Activated CD8-positive, alpha-beta memory T cell treated with anti-CD3 and anti-CD28 coated beads, Interleukin-2, amount 10 ng/mL, durations not matched to agents 7 days and 5 days (primary cell): ENCODE data around the gene NTN5. TPM values are rescaled to one million over a fixed set of nuclear protein-coding genes. Genes with fewer than 3 reads are reported as not detected.
"Not testable (repeated sequence)": the region's sequence is repeated elsewhere in the genome, so short reads cannot be mapped to it uniquely, and the experiment has no call there.

Source experiments
- ATAC-seq: fragments of 150-1000 bp; cut with Tn5 transposase; one replicate; pipeline ENCODE4 v1.10.0; 2021; ENCODE audit warnings: moderate library complexity
- CTCF ChIA-PET: fragments of 350-600 bp; sonication (Branson Sonifier 250); formaldehyde crosslinking; loops from one replicate; lab custom pipeline; 2021; ENCODE audit warnings: antibody characterized with exemption; lab: Charles Lee
- DNase-seq: peaks from one replicate; pipeline ENCODE4 v3.0.0-alpha.2; 2020
- H3K27ac Mint-ChIP-seq: one replicate; pipeline ENCODE4 v1.8.0; 2021; ENCODE audit warnings: mild to moderate bottlenecking, mixed read lengths
- H3K27me3 Mint-ChIP-seq: one replicate; pipeline ENCODE4 v1.8.0; 2021; ENCODE audit warnings: mixed read lengths
- H3K36me3 Mint-ChIP-seq: one replicate; pipeline ENCODE4 v1.8.0; 2021; ENCODE audit warnings: mild to moderate bottlenecking, mixed read lengths
- H3K4me1 Mint-ChIP-seq: one replicate; pipeline ENCODE4 v1.8.0; 2021; ENCODE audit warnings: mixed read lengths
- H3K4me3 Mint-ChIP-seq: one replicate; pipeline ENCODE4 v1.8.0; 2021; ENCODE audit warnings: mild to moderate bottlenecking, moderate library complexity, mixed read lengths
- H3K9me3 Mint-ChIP-seq: one replicate; pipeline ENCODE4 v1.8.0; 2022; ENCODE audit warnings: low read depth, mixed read lengths
- total RNA-seq, 2 experiments: library from RNA; stranded (reverse); gene quantifications; one replicate each; pipeline ENCODE4 v1.2.3, GENCODE V29; 2021

The NTN5 gene
- total RNA-seq, 2 experiments from 2014 or later, result 0.64 to 0.87 TPM

DNA sequence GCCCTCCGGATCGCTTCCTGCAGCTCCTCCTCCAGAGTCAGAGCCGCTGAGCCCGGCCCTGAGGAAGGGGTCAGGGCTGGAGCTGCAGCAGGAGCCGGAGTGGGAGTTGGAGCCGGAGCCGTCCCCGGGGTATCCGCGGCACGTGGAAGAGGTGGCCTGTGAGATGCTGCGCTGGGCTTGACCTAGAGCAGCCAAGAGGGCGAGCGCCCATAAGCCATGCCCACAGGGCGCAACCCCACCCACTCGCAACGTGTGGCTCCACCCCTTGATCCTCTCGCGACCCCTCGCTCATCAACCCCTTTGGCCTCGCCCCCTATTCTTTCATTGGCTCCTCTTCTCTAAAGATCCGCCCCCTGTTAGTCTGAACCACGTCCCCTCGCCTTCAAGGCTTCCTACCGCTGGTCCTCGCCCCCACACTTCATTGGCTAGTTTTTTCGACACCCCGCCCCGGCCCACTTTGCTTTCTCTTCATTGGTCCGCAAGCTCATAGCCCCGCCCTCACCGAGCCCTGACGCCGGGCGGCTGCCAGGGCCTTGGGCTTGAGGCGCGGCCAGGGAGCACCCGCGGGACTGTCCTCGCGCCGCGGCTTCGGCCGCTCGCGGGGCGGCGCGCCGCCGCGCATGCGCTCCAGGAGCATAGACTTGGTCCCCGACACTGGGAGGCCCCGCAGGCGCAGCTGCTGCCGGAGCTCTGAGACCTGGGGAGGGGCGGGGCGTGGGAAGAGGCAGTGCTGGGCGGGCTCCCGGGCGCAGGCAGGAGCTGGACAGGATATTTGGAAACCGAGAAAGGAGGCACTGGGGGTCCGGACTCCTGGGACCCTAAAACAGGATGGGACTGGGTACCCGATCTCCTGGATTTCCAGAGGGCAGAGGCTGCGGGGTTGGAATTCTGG is 41.3 kb upstream of the NTN5 start:
- peak overlapping the region; percentile 79 for H3K4me3 Mint-ChIP-seq
- peak; percentile 95 for ATAC-seq
- H3K9me3 Mint-ChIP-seq, result no peaks in the 10 kb centered on the region
- peak; percentile 99 for DNase-seq
- peaks cover 10% of the 10 kb centered on the region for H3K4me1 Mint-ChIP-seq
- H3K27ac Mint-ChIP-seq, result peak overlapping the region; percentile 82
- CTCF ChIA-PET, result interaction anchor here (0.9 to 2.4 kb wide), 6 partner anchors 11 to 279 kb away, joined by 3 to 9 read pairs (median 4); partner anchors contain the start of genes GYS1 and RUVBL2
- peaks cover 9% of the 10 kb centered on the region for H3K36me3 Mint-ChIP-seq
- H3K27me3 Mint-ChIP-seq, result no peaks in the 10 kb centered on the region

DNA sequence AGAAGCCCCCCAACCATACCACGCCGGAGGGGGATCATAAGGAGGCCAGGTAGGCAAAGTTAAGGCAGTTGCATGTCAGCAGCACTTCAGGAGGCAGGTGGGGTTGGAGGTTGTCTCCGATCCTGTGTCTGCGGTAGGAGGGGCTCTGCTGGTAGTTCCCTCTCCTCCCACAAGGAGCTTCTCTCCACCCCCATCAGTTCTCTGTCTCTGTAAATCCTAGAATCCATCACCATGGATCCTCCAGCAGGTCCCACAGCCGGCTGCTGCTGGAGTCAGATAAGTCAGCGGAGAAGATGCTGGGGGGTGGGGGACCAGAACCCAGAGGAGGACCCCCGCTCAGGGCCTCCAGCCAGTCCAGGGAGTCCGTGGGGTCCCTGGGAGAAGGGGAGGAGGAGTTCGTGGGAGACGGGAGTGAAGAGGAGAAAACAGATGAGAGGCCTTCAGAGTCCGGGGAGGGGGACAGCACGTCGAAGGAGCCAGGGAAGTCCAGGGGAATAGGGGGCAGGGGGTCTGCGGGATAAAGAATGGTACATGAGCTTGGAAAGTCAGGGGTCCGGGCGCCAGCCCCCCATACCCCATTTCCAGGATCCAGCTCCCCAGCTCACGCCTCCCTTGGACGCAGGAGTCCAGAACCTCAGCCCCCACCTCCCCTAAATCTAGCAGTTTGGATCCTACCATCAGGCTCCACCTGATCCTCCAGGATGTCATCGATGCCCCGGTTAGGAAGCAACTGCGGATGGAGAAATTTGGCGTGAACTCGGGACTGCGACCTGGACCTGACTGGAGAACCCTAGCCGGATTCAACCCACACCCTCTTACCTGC is 40.4 kb upstream of the NTN5 start:
- CTCF ChIA-PET, result interaction anchor here (0.9 to 2.4 kb wide), 6 partner anchors 14 to 280 kb away, joined by 3 to 9 read pairs (median 3); partner anchors contain the start of genes GYS1 and RUVBL2
- Mint-ChIP-seq H3K9me3 (no peaks in the 10 kb centered on the region), H3K4me3 (peak overlapping the region; percentile 79), H3K4me1 (peaks cover 10% of the 10 kb centered on the region), H3K36me3 (peaks cover 9% of the 10 kb centered on the region), H3K27me3 (no peaks in the 10 kb centered on the region), H3K27ac (peak overlapping the region; percentile 62)
- no peak for DNase-seq
- no peak for ATAC-seq

DNA sequence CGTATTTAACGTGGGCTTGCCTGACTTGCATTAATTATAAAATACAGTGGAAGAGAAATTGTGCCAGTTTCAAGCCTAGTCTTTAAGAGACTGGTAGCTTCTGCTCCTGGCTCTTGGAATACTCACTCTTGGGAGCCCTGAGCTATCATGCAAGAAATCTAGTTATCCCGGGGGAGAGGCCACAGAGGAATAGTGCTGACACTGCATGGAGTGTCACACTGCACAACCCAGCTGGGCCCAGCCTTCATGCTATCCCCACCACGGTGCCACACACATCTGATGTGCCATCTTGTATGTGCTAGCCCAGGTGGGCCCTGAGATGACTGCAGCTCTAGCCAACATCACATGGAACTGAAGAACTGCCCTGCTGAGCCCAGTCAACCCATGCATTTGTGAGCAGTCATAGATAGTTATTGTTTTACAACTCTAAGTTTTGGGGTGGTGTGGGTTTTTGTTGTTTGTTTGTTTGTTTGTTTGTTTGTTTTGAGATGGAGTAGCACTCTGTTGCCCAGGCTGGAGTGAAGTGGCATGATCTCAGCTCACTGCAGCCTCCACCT is 38.4 kb upstream of the NTN5 start:
- DNase-seq, result no peak
- CTCF ChIA-PET, result interaction anchor here (1.2 kb wide), 1 partner anchor 77 kb away, joined by 4 read pairs; no protein-coding TSS in a partner anchor
- H3K36me3 Mint-ChIP-seq, result peaks cover 9% of the 10 kb centered on the region
- H3K27ac Mint-ChIP-seq, result no peak overlapping the region
- peaks cover 10% of the 10 kb centered on the region for H3K4me1 Mint-ChIP-seq
- H3K4me3 Mint-ChIP-seq, result no peak overlapping the region
- H3K27me3 Mint-ChIP-seq, result no peaks in the 10 kb centered on the region
- ATAC-seq, result no peak
- H3K9me3 Mint-ChIP-seq, result no peaks in the 10 kb centered on the region

DNA sequence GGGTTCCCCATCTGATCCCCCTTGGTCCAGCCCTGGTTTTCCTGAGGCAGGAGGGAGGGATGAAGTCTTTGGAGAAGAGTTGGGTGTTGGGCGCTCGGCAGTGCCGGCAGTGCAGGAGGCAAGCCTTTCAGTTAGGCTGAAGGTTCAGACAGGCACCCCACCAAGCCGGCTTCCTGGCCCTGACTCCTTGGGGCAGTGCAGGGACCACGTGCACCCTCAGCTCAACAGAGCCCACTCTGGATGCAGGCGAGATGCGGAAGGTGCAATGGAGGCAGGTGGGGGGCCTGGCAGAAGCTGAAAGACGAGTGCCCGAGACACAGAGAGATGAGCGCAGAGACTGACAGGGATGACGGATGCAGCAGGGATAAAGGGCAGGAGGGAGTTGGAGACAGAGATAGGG is 35.7 kb upstream of the NTN5 start:
- Mint-ChIP-seq H3K27me3 (no peaks in the 10 kb centered on the region), H3K36me3 (peaks cover 11% of the 10 kb centered on the region), H3K4me3 (no peak overlapping the region), H3K27ac (no peak overlapping the region), H3K9me3 (no peaks in the 10 kb centered on the region), H3K4me1 (no peaks in the 10 kb centered on the region)
- no peak for DNase-seq
- CTCF ChIA-PET, result no interaction called here
- no peak for ATAC-seq

DNA sequence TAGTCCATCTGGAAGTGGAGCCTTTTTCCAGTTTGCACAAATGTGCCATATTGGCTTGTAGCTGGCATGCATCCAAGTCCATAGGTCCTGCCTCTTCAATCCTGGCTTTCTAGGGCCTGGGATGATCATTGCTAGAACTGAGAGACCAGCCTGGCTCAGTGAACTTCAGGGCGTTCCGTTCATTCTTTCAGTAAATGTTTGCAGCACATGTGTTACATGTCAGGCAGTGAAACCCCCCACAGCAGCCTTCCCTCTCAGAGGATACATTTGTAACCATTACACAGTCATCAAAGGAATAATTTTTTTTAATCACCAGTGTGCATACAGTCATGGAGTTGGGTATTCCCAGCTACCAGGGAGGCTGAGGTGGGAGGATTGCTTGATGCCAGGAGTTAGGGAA is 32.6 kb upstream of the NTN5 start:
- H3K27ac Mint-ChIP-seq, result no peak overlapping the region
- H3K9me3 Mint-ChIP-seq, result no peaks in the 10 kb centered on the region
- no peaks in the 10 kb centered on the region for H3K4me1 Mint-ChIP-seq
- no peak for ATAC-seq
- H3K36me3 Mint-ChIP-seq, result peaks cover 2% of the 10 kb centered on the region
- no peak overlapping the region for H3K4me3 Mint-ChIP-seq
- DNase-seq, result no peak
- no peaks in the 10 kb centered on the region for H3K27me3 Mint-ChIP-seq
- CTCF ChIA-PET, result no interaction called here

DNA sequence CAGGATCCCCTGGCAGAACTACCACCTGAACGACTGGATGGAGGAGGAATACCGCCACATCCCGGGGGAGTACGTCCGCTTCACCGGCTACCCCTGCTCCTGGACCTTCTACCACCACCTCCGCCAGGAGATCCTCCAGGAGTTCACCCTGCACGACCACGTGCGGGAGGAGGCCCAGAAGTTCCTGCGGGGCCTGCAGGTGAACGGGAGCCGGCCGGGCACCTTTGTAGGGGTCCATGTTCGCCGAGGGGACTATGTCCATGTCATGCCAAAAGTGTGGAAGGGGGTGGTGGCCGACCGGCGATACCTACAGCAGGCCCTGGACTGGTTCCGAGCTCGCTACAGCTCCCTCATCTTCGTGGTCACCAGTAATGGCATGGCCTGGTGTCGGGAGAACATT is 30.5 kb upstream of the NTN5 start:
- Mint-ChIP-seq H3K9me3 (no peaks in the 10 kb centered on the region), H3K4me1 (no peaks in the 10 kb centered on the region), H3K27ac (no peak overlapping the region), H3K4me3 (no peak overlapping the region), H3K36me3 (peaks cover 2% of the 10 kb centered on the region), H3K27me3 (no peaks in the 10 kb centered on the region)
- CTCF ChIA-PET, result no interaction called here
- DNase-seq (no peak), ATAC-seq (no peak)

DNA sequence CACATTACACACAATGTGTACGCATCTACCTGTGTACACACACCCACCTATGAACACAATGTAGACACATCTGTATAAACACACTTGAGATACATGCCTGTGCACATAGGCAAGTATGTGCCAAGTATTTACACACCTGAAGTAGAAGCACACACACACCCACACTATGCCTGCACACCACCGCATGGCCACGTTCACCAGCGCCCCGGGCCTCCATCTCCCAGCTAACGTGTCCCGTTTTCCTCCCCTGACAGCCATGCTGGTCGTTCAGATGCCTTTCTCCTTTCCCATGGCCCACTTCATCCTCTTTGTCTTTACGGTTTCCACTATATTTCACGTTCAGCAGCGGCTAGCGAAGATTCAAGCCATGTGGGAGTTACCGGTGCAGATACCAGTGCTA is 29.9 kb upstream of the NTN5 start:
- Mint-ChIP-seq H3K4me1 (no peaks in the 10 kb centered on the region), H3K4me3 (no peak overlapping the region), H3K9me3 (no peaks in the 10 kb centered on the region), H3K36me3 (peaks cover 2% of the 10 kb centered on the region), H3K27ac (no peak overlapping the region), H3K27me3 (peaks cover 4% of the 10 kb centered on the region)
- DNase-seq, result no peak
- CTCF ChIA-PET, result no interaction called here
- ATAC-seq, result no peak

DNA sequence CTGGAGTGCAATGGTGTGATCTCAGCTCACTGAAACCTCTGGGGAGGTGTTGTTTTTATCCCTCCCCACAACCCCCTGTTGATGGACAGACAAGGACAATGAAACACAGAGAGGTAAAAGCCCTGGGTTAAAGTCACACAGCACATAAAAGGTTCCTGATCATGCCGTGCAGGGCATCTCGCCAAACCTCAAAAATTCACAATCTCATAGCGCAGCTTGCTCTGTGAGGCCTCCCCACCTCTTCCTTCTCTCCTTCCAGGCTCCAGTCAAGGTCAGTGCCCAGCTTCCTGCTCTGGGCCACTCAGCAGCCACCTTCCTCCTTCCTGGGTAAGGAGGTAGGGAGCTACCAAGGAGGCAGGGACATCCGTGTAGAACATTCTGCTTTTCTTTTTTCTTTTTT is 25.2 kb upstream of the NTN5 start:
- DNase-seq (no peak), ATAC-seq (no peak)
- Mint-ChIP-seq H3K27me3 (peaks cover 16% of the 10 kb centered on the region), H3K4me1 (peaks cover 5% of the 10 kb centered on the region), H3K4me3 (no peak overlapping the region), H3K9me3 (no peaks in the 10 kb centered on the region), H3K27ac (no peak overlapping the region), H3K36me3 (no peaks in the 10 kb centered on the region)
- CTCF ChIA-PET, result interaction anchor here (0.7 kb wide), 1 partner anchor 42 kb away, joined by 3 read pairs; no protein-coding TSS in a partner anchor

DNA sequence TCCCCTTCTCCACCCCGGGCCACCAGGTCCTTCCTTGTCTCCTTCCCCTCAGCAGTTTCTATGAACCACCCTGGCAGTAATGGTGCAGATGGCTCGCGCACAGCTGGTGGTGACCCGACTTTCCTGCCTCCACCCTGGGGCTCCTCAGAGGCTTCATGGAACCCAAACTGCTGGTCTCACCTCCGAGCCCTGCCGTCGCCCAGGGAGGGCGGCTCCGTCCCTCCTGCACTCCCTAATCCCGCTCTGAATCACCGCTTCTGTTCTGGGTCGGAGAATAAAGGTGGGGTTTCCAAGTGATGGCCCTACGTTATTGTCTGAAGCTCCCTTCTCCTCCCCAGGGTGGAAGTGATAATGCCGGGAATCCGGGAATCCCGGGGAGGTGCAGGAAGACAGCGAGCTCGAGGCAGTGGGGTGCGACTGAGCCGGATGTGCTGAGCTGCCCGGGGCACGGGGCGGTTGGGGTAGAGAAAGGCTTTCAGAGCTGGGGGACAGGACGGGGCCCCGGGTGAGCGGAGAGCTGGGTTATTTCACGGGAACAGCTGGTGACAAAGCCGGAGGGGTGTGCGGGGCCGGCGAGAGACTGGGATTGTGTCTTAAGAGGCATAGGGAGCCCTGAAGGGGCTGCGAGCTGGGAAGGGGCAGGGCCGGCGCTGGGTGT is 23.7 kb upstream of the NTN5 start:
- Mint-ChIP-seq H3K4me3 (no peak overlapping the region), H3K36me3 (no peaks in the 10 kb centered on the region), H3K27ac (no peak overlapping the region), H3K9me3 (no peaks in the 10 kb centered on the region), H3K27me3 (peaks cover 16% of the 10 kb centered on the region), H3K4me1 (peaks cover 5% of the 10 kb centered on the region)
- no peak for DNase-seq
- peak; percentile 20 for ATAC-seq
- CTCF ChIA-PET, result interaction anchor here (1.5 to 1.6 kb wide), 2 partner anchors 21 to 22 kb away, joined by 4 to 5 read pairs; no protein-coding TSS in a partner anchor

DNA sequence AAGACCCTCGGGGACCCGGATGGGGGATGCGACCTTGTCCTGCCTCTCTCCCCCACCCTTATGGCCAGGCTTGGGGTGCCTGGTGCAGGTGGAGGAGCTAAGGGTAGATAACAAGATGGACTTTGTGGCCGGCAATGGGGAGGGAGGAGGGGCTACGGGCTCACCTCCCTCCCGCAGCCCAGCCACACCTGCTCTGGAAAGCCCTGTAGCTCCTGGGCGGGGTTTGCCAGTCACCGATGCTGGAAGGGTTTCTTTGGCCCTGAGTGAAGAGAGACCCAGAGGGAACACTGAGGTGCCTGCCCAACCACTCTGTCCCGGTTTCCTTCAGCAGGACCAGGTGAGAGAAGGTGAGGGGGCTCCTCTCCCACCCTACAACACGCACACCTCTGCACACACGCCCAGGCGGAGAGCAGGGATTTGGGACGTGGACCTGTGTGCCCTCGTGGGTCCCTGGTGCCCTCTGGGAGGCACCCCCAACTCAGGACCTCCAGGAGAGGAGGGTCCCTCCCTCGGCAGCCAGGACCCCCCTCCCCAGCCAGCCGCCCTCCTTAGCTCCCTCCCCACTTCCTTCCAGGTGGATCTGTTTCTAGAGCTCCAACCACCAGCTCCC is 23.0 kb upstream of the NTN5 start, which contains the start of gene FUT2:
FUT2 (plus strand) TSS at position 229 of the 610 bp plus-strand sequence. CDS start 6,986 bp downstream, outside the sequence.
- no peak for DNase-seq
- Mint-ChIP-seq H3K27ac (no peak within 1 kb of the TSS), H3K4me1 (peaks cover 5% of the 10 kb centered on the region), H3K9me3 (no peaks in the 10 kb centered on the region), H3K36me3 (no peaks in the 10 kb centered on the region), H3K27me3 (peaks cover 16% of the 10 kb centered on the region), H3K4me3 (no peak within 1 kb of the TSS)
- ATAC-seq, result no peak
- CTCF ChIA-PET, result interaction anchor here (1.5 to 1.6 kb wide), 2 partner anchors 20 to 21 kb away, joined by 4 to 5 read pairs; no protein-coding TSS in a partner anchor

DNA sequence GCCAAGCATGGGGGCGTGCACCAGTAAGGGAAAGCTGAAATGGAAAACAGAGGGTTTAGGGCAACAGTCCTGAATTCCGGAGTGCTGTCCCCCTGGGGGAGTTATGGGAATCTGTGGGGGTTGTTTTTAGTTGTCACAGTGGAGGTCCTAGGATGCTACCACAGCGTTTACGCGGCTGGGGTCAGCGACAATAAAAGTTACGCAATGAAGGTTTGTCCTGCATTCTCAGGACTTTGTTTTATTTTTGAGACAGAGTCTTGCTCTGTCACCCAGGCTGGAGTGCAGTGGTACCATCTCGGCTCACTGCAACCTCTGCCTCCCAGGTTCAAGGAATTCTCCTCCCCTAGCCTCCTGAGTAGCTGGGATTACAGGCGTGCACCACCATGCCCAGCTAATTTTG is 20.8 kb upstream of the NTN5 start:
- not testable (repeated sequence) for DNase-seq, H3K9me3 Mint-ChIP-seq, H3K4me1 Mint-ChIP-seq, H3K4me3 Mint-ChIP-seq, H3K36me3 Mint-ChIP-seq, H3K27ac Mint-ChIP-seq, ATAC-seq
- H3K27me3 Mint-ChIP-seq, result peaks cover 16% of the 10 kb centered on the region
- CTCF ChIA-PET, result interaction anchor here (0.6 to 2.8 kb wide), 3 partner anchors 18 to 1903 kb away, joined by 3 to 10 read pairs (median 3); no protein-coding TSS in a partner anchor

DNA sequence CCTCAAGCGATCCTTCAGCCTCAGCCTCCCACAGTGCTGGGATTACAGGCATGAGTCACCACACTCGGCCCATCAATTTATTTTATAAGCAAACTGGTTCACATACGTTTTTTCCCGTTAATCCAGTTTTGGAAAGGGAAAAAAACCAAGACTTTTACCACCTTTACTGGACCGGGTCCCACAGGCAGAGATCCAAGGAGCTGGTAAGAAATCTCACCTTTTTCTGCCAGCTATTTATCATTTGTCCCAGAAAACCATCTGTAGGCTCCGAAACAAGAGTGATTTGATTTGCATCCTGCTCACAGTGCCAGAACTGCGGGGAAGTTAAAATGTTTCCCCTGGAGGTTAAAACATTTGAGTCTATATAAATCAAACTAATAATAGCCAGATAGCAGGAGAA is 16.6 kb upstream of the NTN5 start:
- no peak overlapping the region for H3K4me3 Mint-ChIP-seq
- DNase-seq, result no peak
- no peaks in the 10 kb centered on the region for H3K27me3 Mint-ChIP-seq
- no peak overlapping the region for H3K27ac Mint-ChIP-seq
- H3K4me1 Mint-ChIP-seq, result no peaks in the 10 kb centered on the region
- H3K9me3 Mint-ChIP-seq, result no peaks in the 10 kb centered on the region
- ATAC-seq, result no peak
- CTCF ChIA-PET, result interaction anchor here (0.9 kb wide), 1 partner anchor 44 kb away, joined by 3 read pairs; the partner anchor contains the start of gene CA11
- no peaks in the 10 kb centered on the region for H3K36me3 Mint-ChIP-seq
